Measurements from ENCODE around the gene EME2. TPM values are rescaled to one million over a fixed set of nuclear protein-coding genes. Genes with fewer than 3 reads are reported as not detected.

EME2 gene
- polyA plus RNA-seq, 1 donor from 2014 or later: 21.2 TPM

- H4K20me1 ChIP-seq (ENCODE audit: insufficient read depth): no peaks in the 10 kb centered on the region
- H3K9me3 ChIP-seq (ENCODE audit: low read length): no peaks in the 10 kb centered on the region
- H3K36me3 ChIP-seq (ENCODE audit: insufficient read depth, low read length): no peaks in the 10 kb centered on the region
- no peaks in the 10 kb centered on the region for H3K9me2 ChIP-seq (ENCODE audit: insufficient read depth, low read length)
- H3K9ac ChIP-seq (ENCODE audit: low read length): no peak overlapping the region
- no peaks in the 10 kb centered on the region for H3F3A ChIP-seq (ENCODE audit: insufficient read depth, low read length, poor library complexity, severe bottlenecking)
- H3K27me3 ChIP-seq (ENCODE audit: insufficient read depth, low read depth, low read length): no peaks in the 10 kb centered on the region
- no peak overlapping the region for H3K4me3 ChIP-seq (ENCODE audit: low read length)
- H2AFZ ChIP-seq (ENCODE audit: low read depth, low read length): no peak overlapping the region
- TF ChIP-seq EZH2 (IDR thresholded peaks at IDR 0.05; ENCODE audit: borderline replicate concordance, insufficient read depth, low read length, poor library complexity, severe bottlenecking): no peak
- TF ChIP-seq POLR2AphosphoS5 (IDR thresholded peaks at IDR 0.05): no peak
- TF ChIP-seq RAD21 (conservative IDR thresholded peaks at IDR 0.05): no peak
- no peak for TF ChIP-seq TAF1 (IDR thresholded peaks at IDR 0.05; ENCODE audit: low read depth)
- TF ChIP-seq, protein P1, sequence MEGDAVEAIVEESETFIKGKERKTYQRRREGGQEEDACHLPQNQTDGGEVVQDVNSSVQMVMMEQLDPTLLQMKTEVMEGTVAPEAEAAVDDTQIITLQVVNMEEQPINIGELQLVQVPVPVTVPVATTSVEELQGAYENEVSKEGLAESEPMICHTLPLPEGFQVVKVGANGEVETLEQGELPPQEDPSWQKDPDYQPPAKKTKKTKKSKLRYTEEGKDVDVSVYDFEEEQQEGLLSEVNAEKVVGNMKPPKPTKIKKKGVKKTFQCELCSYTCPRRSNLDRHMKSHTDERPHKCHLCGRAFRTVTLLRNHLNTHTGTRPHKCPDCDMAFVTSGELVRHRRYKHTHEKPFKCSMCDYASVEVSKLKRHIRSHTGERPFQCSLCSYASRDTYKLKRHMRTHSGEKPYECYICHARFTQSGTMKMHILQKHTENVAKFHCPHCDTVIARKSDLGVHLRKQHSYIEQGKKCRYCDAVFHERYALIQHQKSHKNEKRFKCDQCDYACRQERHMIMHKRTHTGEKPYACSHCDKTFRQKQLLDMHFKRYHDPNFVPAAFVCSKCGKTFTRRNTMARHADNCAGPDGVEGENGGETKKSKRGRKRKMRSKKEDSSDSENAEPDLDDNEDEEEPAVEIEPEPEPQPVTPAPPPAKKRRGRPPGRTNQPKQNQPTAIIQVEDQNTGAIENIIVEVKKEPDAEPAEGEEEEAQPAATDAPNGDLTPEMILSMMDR (IDR thresholded peaks at IDR 0.05; ENCODE audit: poor library complexity, severe bottlenecking): no peak
- TF ChIP-seq SMC3 (conservative IDR thresholded peaks at IDR 0.05; ENCODE audit: poor library complexity): no peak
- TF ChIP-seq EP300 (conservative IDR thresholded peaks at IDR 0.05; ENCODE audit: poor library complexity, severe bottlenecking): no peak
- TF ChIP-seq MXI1 (conservative IDR thresholded peaks at IDR 0.05; ENCODE audit: poor library complexity, severe bottlenecking): no peak
- no peak for TF ChIP-seq REST (IDR thresholded peaks at IDR 0.05; ENCODE audit: borderline replicate concordance)
- H3K27ac ChIP-seq (ENCODE audit: low read length): no peak overlapping the region
- H3K4me2 ChIP-seq (ENCODE audit: low read length): no peak overlapping the region
- H3K79me2 ChIP-seq (replicated peaks; ENCODE audit: insufficient read depth, low read length): no peaks in the 10 kb centered on the region
Observed at GRCh38 chr16:1768061-1768766, 4.4 kb upstream of the EME2 start.

DNA sequence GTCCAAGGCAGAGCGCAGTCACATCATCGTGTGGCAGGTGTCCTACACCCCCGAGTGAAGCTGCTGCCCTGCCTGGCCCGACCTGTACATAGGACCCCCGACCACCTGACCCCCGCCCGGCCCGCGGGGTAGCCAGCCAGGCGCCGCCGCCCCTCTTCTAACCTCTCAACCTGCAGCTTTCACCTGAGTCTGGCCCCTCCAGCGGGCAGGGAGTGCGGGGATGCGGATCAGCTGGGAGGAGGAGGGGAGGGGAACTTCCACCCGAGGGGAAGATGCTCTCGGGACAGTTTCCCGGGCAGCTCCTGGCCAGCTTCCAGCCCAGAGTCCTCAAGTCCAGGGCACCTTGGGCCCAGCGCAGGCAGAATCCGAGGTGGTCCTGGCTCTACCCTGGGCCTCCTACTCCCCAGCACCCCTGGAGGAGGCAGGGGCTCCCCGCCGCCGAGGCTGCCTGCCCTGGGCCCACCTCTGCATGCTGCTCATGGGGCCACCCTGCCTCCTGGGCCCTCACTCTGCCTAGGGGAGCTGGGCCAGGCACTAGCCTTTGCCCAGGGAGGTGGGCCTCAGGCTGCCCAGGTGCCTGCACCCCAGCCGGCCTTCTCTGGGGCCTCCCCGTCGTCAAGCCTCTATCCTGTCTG, 3.7 kb upstream of the EME2 start:
- peaks cover under 1% of the 10 kb centered on the region for H3K79me2 ChIP-seq (replicated peaks; ENCODE audit: insufficient read depth, low read length)
- no peaks in the 10 kb centered on the region for H3K36me3 ChIP-seq (ENCODE audit: insufficient read depth, low read length)
- no peak overlapping the region for H3K4me2 ChIP-seq (ENCODE audit: low read length)
- no peaks in the 10 kb centered on the region for H3K27me3 ChIP-seq (ENCODE audit: insufficient read depth, low read depth, low read length)
- no peaks in the 10 kb centered on the region for H3K9me2 ChIP-seq (ENCODE audit: insufficient read depth, low read length)
- no peak overlapping the region for H3K4me3 ChIP-seq (ENCODE audit: low read length)
- no peak overlapping the region for H2AFZ ChIP-seq (ENCODE audit: low read depth, low read length)
- no peaks in the 10 kb centered on the region for H3F3A ChIP-seq (ENCODE audit: insufficient read depth, low read length, poor library complexity, severe bottlenecking)
- H3K9me3 ChIP-seq (ENCODE audit: low read length): no peaks in the 10 kb centered on the region
- no peak overlapping the region for H3K9ac ChIP-seq (ENCODE audit: low read length)
- no peak overlapping the region for H3K27ac ChIP-seq (ENCODE audit: low read length)
- H4K20me1 ChIP-seq (ENCODE audit: insufficient read depth): no peaks in the 10 kb centered on the region
- TF ChIP-seq RAD21 (conservative IDR thresholded peaks at IDR 0.05): no peak
- TF ChIP-seq MXI1 (conservative IDR thresholded peaks at IDR 0.05; ENCODE audit: poor library complexity, severe bottlenecking): no peak
- TF ChIP-seq EZH2 (IDR thresholded peaks at IDR 0.05; ENCODE audit: borderline replicate concordance, insufficient read depth, low read length, poor library complexity, severe bottlenecking): no peak
- no peak for TF ChIP-seq TAF1 (IDR thresholded peaks at IDR 0.05; ENCODE audit: low read depth)
- no peak for TF ChIP-seq EP300 (conservative IDR thresholded peaks at IDR 0.05; ENCODE audit: poor library complexity, severe bottlenecking)
- TF ChIP-seq, protein P1 (IDR thresholded peaks at IDR 0.05; ENCODE audit: poor library complexity, severe bottlenecking): no peak
- no peak for TF ChIP-seq POLR2AphosphoS5 (IDR thresholded peaks at IDR 0.05)
- no peak for TF ChIP-seq SMC3 (conservative IDR thresholded peaks at IDR 0.05; ENCODE audit: poor library complexity)
- no peak for TF ChIP-seq REST (IDR thresholded peaks at IDR 0.05; ENCODE audit: borderline replicate concordance)
